ENCODE data around the gene ADH1C.
"Not testable (repeated sequence)": the region's sequence is repeated elsewhere in the genome, so short reads cannot be mapped to it uniquely, and the experiment has no call there.

ADH1C gene

GRCh38 chr4:99357948-99358347, 5.4 kb upstream of the ADH1C start:
- DNase-seq = no peak

DNA sequence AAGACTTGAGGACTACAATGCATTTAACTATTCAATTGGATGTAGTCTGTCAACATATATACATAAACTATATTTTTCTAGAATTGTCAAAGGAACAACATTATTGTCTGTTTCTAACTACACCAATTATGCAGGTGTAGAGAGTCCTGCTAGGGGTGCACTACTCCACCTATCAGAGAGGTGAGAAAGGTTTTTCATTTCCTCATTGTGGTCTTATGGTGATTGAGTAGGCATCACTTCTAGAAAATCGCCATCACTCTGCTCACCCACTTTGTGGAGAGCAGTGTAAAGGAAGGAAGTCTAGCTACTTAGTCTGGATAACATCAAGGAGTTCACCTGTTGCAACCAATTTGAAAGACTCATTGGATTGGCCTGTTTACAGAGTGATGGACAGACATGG, 4.4 kb upstream of the ADH1C start:
- no peak for DNase-seq

DNA sequence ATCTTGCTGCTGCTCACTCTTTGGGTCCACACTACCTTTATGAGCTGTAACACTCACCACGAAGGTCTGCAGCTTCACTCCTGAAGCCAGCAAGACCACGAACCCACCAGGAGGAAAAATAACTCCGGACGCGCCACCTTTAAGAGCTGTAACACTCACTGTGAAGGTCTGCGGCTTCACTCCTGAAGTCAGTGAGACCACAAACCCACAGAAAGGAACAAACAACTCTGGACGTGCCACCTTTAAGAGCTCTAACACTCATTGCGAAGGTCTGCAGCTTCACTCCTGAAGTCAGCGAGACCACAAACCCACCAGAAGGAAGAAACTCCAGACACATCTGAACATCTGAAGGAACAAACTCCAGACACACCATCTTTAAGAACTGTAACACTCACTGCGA, 3.6 kb upstream of the ADH1C start:
- not testable (repeated sequence) for DNase-seq

GRCh38 chr4:99351487-99351886, 1.1 kb downstream of the ADH1C start:
- no peak for DNase-seq

DNA sequence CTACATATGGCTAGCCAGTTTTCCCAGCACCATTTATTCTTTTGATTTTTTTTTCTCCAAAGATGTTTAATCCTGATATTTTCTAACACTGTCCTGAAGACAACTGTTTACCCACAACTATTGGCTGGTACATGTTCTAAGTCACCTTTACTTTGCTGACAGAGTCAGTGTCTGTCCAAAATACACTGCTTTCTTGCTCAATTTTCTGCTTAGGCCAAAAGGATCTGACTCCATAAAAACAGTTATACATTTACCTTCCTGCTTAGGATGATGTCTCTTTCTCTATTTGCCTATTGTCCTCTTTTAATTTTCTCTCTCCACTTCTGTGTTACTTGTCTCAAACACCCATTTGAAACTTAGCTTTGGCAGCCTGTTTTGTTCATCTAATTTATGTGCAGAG, 3.2 kb downstream of the ADH1C start:
- no peak for DNase-seq

- not testable (repeated sequence) for DNase-seq
These were observed 9.9 kb downstream of the ADH1C start for GRCh38 chr4:99342624-99343023.

GRCh38 chr4:99341426-99341825, 11.1 kb downstream of the ADH1C start:
- no peak for DNase-seq

DNA sequence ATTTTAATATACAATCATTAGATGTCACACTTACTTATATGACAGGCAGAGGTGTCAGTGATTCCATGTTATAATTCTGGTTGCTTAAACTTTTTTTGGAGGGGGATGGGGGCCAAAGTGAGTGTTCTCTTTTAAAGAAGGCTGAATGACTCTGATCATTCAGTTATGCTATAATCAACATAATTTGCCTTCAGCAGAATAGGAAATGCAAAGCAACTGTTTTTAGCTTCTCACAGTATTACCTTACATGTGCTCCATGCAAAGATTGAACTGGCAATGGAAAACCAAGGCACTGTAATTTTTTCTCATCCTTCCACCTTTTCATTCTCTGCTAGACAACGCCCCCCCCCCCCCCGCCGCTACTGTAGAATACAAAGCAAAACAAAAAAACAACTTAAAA, 13.4 kb downstream of the ADH1C start:
- DNase-seq = no peak

DNA sequence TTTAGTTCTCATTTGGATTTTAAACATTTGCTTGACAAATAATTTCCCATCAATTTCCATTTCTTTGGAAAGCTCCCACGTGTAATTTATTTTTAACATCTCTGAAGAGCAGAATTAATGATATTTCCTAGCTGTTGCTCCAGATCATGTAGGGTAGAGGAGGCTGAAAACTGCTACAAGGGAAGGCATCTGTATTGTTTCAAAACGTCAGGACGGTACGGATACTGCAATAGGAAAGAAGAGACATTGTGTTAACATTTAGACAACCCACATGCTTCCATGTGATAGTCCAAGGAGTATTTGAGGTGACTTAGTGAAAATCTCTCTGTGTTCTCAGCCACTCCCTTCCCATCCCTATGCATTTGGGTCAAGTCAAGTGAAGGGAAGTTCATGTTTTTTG, 16.0 kb downstream of the ADH1C start:
- no peak for DNase-seq

DNA sequence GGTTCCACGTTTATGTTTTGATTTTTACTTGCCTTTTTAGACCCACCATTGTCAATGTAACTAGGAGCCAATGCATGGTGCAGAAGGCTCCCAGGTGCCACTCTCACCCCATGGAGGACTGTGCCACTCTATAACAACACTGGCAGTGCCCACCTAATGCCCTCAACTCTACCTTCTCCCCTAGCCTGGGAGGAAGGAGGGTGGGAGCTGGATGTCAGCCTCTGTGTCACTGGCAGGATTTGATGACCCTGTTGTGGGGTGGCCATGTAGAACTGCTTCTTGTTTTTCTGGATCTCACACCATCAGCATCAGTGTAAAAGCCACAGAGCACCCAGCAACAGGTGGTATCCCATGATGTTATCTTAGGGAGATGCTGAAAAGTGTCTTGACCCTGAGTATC, 17.7 kb downstream of the ADH1C start:
- DNase-seq = no peak

GRCh38 chr4:99330648-99331047, 21.9 kb downstream of the ADH1C start:
- DNase-seq = no peak

DNA sequence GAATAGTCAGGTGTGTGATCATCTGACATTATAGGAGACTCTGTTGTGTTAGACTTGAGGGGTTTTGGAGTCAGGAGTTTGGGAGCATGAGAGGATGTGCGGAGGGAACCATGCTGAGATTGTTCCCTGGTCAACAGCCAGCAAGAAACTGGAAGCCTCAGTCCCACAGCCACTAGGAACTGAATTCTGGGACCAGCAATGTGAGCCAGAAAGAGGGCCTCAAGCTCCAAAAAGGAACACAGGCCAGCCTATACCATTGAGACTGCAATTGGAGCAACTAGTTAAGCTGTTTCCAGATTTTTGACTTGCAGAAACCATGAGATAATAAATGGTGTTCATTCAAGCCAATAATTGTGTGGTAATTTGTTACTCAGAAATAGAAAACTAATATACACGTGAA, 22.7 kb downstream of the ADH1C start:
- no peak for DNase-seq

DNA sequence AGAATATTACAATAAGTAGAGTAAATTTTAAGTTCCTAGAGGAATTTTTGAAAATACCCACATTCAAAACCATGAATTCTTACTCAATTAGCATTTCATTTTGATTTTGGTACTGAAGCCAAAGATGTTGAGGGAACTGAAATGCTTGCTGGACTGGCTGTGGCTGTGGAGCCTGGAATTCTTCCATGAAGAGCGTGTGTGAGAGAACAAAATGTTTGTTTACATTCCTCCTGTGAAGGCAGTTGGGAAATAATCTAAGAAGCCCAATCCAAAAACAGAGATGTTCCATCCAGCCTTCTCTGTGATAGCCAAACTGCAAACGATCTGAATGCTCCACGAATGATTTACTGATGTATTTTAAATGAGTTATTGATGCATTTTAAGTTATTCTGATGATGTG, 27.6 kb downstream of the ADH1C start:
- DNase-seq = no peak

DNA sequence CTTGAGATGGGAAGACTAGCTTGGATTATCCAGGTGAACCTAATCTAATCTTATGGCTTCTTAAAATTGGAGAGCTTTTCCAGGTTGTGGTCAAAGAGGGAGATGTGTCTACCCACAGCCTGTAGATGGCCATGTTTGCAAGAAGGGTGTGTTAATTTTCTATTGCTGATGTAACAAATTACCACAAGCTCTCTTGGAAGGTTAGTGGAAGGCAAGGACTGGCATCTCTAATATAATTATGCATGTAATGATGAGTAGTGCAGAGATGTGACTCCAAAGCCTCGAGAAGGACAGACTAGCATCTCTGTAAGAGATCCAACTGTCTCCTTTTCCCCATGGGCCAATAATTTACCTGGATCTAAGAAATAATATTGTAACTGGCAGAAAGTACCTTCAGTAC, 28.2 kb downstream of the ADH1C start:
- no peak for DNase-seq

DNA sequence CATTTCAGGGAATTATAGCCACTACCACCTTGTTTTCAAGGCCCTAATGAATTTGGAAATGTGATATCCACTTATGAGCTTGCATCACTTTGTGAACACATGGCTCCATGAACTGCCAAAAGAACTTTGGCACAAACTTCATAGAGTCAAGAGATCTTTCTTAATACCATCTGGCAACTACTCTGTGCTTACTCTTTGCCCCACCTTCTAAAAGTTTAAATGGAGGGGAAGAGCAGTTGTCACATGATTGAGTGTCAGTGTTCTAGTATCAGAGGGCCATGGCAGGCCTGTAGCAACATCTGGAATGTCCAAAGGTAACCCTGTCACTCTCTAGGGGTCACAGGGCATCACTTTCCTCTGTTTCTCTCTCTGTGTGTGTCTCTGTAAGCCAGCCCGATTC, 28.8 kb downstream of the ADH1C start:
- DNase-seq = no peak

GRCh38 chr4:99321241-99322191, 31.0 kb downstream of the ADH1C start, which contains the start of gene ADH1B:
Gene ADH1B, minus strand, starts transcription at chr4:99321401. Its CDS starts 70 bp downstream, at chr4:99321331.
- DNase-seq = no peak

- DNase-seq = not testable (repeated sequence)
These were observed 34.7 kb downstream of the ADH1C start for GRCh38 chr4:99317811-99318210.

- no peak for DNase-seq
These were observed 35.2 kb downstream of the ADH1C start for GRCh38 chr4:99317354-99317753.

DNA sequence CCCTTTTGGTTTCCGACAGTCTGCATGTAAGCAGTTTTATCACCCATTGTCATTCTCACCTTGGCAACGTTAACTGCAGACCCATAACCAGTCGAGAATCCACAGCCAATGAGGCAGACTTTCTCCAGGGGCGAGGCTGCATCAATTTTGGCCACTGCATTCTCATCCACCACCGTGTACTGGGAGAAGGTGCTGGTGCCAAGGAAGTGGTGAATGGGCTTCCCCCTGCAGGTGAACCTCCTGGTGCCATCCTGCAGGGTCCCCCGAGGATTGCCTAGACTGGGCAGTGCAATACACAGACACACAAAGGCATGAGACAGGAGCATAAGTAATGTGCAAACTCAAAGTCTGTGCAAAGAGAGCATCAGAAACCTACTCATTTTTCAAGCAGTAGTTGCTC, 36.7 kb downstream of the ADH1C start:
- no peak for DNase-seq

GRCh38 chr4:99314211-99314610, 38.3 kb downstream of the ADH1C start:
- DNase-seq = no peak

- DNase-seq = no peak
These were observed 42.2 kb downstream of the ADH1C start for GRCh38 chr4:99310389-99310788.

DNA sequence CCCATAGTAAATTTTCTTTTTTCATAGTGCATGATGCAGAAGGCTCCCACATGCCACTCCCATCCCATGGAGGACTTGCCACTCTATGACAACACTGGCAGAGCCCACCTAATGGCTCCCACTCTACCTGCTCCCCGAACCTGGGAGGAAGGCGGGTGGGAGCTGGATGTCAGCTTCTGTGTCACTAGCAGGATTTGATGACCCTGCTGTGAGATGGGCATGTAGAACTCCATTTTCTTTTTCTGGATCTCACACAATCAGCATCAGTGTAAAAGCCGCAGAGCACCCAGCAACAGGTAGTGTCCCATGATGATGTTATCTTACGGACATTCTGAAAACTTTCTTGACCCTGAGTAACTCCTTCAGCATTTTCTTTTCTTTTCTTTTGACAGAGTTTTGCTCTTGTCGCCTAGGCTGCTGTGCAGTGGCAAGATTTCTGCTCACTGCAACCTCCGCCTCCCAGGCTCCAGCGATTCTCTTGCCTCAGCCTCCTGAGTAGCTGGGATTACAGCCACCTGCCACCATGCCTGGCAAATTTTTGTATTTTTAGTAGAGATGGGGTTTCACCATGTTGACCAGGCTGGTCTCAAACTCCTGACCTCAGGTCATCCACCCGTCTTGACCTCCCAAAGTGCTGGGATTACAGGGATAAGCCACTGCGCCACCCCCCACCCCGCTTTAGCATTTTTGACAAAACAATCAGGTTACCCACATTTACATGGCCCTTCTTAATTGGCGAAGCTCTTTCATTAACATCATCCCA, 46.7 kb downstream of the ADH1C start:
- no peak for DNase-seq

DNA sequence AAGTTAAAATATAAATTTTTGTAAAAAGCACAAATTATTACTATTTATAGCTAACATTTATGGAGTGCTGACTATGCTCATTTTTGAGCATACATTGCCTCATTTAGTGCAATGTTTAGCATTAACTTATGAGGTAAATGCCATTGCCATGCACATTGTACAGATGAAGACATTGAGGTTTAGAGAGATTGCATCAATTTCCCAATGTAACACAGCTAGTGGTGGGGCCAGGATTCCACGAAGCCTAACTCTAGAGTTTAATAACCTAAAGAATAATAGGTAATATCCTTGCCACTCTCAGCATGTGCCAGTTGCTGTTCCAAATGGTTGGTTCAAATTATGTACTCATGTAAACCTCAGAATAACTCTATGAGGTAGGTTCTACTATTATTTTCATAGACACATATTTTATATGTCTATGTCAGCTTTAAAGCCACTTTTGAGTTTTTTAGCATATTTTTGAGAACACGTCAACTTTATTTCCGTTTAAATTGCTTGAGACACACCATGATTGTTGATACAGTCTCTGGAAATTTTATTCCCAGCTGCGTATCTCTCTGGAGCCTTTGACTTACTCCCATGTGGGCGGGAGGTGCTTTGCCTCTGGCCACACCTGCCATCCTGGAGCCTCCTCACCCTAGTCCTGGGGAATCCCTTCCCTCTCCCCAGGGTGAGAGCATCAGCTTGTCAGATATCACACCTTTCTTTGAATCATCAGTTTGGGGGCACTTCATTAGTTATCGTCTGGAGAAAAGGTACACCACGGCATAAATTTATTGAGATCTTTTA, 51.0 kb downstream of the ADH1C start:
- DNase-seq = no peak
